HepG2 (cell line): ENCODE data around the gene BICRAL. TPM values are rescaled to one million over a fixed set of nuclear protein-coding genes. Genes with fewer than 3 reads are reported as not detected.

Source experiments
- ERF ChIP-seq: IDR thresholded peaks from 2 replicates; pipeline ENCODE4 v1.6.1; 2018; ENCODE audit warnings: missing biosample characterization, missing genetic modification reagents
- FOXC1 ChIP-seq: sonication (generic); formaldehyde crosslinking; IDR thresholded peaks from 2 replicates; pipeline ENCODE4 v1.8.0; 2022; ENCODE audit warnings: mild to moderate bottlenecking, missing genetic modification reagents, borderline replicate concordance
- GTF3A ChIP-seq: sonication (generic); formaldehyde crosslinking; conservative IDR thresholded peaks from 2 replicates; pipeline ENCODE4 v1.4.0; 2020; ENCODE audit warnings: mild to moderate bottlenecking, missing genetic modification reagents
- HCFC1 ChIP-seq: fragments of 150-350 bp; IDR thresholded peaks from 2 replicates; pipeline ENCODE4 v1.6.1; 2014; ENCODE audit warnings: low read depth, low read length
- MYNN ChIP-seq: sonication (generic); formaldehyde crosslinking; IDR thresholded peaks from 2 replicates; pipeline ENCODE4 v1.4.0; 2020; ENCODE audit warnings: mild to moderate bottlenecking, low read depth, missing genetic modification reagents
- RBM39 ChIP-seq: fragments of 200-400 bp; formaldehyde crosslinking; IDR thresholded peaks from one replicate; pipeline ENCODE4 v1.6.1; 2018; ENCODE audit warnings: antibody characterized with exemption, mild to moderate bottlenecking, low read depth, low read length; ENCODE audit not compliant: poor library complexity, severe bottlenecking
- RFX1 ChIP-seq: fragments of 450-650 bp; IDR thresholded peaks from 2 replicates; pipeline ENCODE4 v1.6.1; 2017
- TBP ChIP-seq: sonication (generic); formaldehyde crosslinking; IDR thresholded peaks from 2 replicates; pipeline ENCODE4 v1.5.0; 2020; ENCODE audit warnings: missing genetic modification reagents
- ZNF766 ChIP-seq: sonication (generic); formaldehyde crosslinking; IDR thresholded peaks from 2 replicates; pipeline ENCODE4 v1.5.0; 2020; ENCODE audit warnings: missing genetic modification reagents, borderline replicate concordance
- polyA plus RNA-seq, 8 experiments: library from polyadenylated mRNA; depleted of rRNA in 3 of 8; stranded (reverse) in 7 of 8; unstranded in 1 of 8; fragments of >200 nt; fragmentation: Illumina TruSeq in 4 of 8; extraction: Trizol in 4 of 8; gene quantifications; 2 replicates each; pipeline versions ENCODE4 v1.2.1 to v1.2.3, GENCODE V29; 2011 to 2016; ENCODE audit warnings: low read depth in 4 of 8, missing spikeins in 1 of 8, mixed read lengths in 1 of 8; ENCODE audit not compliant: insufficient read depth in 1 of 8
- total RNA-seq, 5 experiments: library from RNA; depleted of rRNA; stranded (reverse); fragments of >200 nt; fragmentation: Illumina TruSeq; extraction: Trizol; gene quantifications; 2 replicates each; pipeline ENCODE4 v1.2.3, GENCODE V29; 2016; ENCODE audit warnings: low read depth in 1 of 5
- TF ChIP-seq, protein P1 (sequence below): sonication (generic); formaldehyde crosslinking; IDR thresholded peaks from 2 replicates; pipeline ENCODE4 v1.5.0; 2020; ENCODE audit warnings: mild to moderate bottlenecking, missing genetic modification reagents, borderline replicate concordance
- TF ChIP-seq, protein P2 (sequence below): fragments of 450-650 bp; IDR thresholded peaks from 2 replicates; pipeline ENCODE4 v1.6.1; 2017
- TF ChIP-seq, protein P3 (sequence below): IDR thresholded peaks from 2 replicates; pipeline ENCODE4 v1.6.1; 2016; ENCODE audit warnings: low read depth, borderline replicate concordance
- TF ChIP-seq, protein P4 (sequence below): sonication (generic); formaldehyde crosslinking; conservative IDR thresholded peaks from 2 replicates; pipeline ENCODE4 v1.4.0; 2020; ENCODE audit warnings: mild to moderate bottlenecking, missing genetic modification reagents, moderate library complexity
- TF ChIP-seq, protein P5 (sequence below): sonication (generic); formaldehyde crosslinking; IDR thresholded peaks from 2 replicates; pipeline ENCODE4 v1.5.0; 2020; ENCODE audit warnings: missing genetic modification reagents, mild to moderate bottlenecking, borderline replicate concordance

The BICRAL gene
- total and polyA plus RNA-seq, 2 of the 13 experiments (the other 11 are each of a cell fraction or from before 2014, with no cell fraction given): 5.0 to 13.5 TPM

DNA sequence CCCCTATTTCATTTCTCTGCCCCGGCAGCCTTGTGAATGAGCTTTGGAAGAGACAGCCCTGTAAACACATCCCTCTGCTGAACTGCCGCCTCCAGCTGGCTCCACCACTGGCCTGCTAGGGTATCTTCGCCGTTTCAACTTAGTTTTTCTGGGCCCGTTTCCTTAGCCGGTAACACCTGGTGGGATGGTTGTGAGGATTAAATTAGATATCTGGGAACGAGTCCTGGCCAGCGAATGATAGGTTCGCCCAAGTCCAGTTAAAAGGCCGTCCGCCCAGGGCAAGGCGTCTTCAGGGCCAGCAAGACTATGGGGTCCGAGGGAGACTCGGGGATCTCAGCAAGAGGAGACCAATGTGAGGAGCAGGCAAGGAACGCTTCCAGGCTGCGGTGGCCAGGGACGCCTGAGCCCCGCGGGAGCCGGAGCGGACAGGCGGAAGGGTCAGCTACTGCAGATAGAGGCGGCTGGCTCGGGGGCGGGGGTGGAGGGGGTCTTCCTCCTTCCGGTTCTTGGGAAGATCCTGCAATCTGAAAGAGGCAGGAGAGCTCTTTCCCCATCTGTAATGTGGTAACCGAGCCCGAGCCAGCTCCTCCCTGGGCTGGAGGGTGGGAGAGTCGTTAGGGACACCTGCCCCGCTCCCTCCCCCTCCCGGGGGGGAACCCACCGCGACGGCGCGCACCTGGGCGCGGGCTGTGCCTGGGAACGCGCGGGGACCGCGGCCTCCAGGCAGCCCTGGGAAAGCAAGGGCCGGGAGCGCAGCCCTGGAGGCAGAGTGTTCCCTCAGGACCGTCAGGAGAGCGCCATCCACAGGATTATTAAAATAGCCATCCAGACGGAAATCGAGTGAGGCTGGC lies 129.5 kb downstream of the BICRAL start (continued):
- TF ChIP-seq, protein P1, sequence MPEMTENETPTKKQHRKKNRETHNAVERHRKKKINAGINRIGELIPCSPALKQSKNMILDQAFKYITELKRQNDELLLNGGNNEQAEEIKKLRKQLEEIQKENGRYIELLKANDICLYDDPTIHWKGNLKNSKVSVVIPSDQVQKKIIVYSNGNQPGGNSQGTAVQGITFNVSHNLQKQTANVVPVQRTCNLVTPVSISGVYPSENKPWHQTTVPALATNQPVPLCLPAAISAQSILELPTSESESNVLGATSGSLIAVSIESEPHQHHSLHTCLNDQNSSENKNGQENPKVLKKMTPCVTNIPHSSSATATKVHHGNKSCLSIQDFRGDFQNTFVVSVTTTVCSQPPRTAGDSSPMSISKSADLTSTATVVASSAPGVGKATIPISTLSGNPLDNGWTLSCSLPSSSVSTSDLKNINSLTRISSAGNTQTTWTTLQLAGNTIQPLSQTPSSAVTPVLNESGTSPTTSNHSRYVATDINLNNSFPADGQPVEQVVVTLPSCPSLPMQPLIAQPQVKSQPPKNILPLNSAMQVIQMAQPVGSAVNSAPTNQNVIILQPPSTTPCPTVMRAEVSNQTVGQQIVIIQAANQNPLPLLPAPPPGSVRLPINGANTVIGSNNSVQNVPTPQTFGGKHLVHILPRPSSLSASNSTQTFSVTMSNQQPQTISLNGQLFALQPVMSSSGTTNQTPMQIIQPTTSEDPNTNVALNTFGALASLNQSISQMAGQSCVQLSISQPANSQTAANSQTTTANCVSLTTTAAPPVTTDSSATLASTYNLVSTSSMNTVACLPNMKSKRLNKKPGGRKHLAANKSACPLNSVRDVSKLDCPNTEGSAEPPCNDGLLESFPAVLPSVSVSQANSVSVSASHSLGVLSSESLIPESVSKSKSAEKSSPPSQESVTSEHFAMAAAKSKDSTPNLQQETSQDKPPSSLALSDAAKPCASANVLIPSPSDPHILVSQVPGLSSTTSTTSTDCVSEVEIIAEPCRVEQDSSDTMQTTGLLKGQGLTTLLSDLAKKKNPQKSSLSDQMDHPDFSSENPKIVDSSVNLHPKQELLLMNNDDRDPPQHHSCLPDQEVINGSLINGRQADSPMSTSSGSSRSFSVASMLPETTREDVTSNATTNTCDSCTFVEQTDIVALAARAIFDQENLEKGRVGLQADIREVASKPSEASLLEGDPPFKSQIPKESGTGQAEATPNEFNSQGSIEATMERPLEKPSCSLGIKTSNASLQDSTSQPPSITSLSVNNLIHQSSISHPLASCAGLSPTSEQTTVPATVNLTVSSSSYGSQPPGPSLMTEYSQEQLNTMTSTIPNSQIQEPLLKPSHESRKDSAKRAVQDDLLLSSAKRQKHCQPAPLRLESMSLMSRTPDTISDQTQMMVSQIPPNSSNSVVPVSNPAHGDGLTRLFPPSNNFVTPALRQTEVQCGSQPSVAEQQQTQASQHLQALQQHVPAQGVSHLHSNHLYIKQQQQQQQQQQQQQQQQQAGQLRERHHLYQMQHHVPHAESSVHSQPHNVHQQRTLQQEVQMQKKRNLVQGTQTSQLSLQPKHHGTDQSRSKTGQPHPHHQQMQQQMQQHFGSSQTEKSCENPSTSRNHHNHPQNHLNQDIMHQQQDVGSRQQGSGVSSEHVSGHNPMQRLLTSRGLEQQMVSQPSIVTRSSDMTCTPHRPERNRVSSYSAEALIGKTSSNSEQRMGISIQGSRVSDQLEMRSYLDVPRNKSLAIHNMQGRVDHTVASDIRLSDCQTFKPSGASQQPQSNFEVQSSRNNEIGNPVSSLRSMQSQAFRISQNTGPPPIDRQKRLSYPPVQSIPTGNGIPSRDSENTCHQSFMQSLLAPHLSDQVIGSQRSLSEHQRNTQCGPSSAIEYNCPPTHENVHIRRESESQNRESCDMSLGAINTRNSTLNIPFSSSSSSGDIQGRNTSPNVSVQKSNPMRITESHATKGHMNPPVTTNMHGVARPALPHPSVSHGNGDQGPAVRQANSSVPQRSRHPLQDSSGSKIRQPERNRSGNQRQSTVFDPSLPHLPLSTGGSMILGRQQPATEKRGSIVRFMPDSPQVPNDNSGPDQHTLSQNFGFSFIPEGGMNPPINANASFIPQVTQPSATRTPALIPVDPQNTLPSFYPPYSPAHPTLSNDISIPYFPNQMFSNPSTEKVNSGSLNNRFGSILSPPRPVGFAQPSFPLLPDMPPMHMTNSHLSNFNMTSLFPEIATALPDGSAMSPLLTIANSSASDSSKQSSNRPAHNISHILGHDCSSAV: no peak
- TF ChIP-seq, protein P2, sequence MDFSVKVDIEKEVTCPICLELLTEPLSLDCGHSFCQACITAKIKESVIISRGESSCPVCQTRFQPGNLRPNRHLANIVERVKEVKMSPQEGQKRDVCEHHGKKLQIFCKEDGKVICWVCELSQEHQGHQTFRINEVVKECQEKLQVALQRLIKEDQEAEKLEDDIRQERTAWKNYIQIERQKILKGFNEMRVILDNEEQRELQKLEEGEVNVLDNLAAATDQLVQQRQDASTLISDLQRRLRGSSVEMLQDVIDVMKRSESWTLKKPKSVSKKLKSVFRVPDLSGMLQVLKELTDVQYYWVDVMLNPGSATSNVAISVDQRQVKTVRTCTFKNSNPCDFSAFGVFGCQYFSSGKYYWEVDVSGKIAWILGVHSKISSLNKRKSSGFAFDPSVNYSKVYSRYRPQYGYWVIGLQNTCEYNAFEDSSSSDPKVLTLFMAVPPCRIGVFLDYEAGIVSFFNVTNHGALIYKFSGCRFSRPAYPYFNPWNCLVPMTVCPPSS: no peak
- TF ChIP-seq TBP (CRISPR knock-in tag): no peak
- no peak for TF ChIP-seq HCFC1
- TF ChIP-seq, protein P3, sequence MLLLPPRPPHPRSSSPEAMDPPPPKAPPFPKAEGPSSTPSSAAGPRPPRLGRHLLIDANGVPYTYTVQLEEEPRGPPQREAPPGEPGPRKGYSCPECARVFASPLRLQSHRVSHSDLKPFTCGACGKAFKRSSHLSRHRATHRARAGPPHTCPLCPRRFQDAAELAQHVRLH (CRISPR knock-in tag): 0 out of 2 replicates have a peak, but pooled peaks have one; percentile 20
- TF ChIP-seq, protein P4, sequence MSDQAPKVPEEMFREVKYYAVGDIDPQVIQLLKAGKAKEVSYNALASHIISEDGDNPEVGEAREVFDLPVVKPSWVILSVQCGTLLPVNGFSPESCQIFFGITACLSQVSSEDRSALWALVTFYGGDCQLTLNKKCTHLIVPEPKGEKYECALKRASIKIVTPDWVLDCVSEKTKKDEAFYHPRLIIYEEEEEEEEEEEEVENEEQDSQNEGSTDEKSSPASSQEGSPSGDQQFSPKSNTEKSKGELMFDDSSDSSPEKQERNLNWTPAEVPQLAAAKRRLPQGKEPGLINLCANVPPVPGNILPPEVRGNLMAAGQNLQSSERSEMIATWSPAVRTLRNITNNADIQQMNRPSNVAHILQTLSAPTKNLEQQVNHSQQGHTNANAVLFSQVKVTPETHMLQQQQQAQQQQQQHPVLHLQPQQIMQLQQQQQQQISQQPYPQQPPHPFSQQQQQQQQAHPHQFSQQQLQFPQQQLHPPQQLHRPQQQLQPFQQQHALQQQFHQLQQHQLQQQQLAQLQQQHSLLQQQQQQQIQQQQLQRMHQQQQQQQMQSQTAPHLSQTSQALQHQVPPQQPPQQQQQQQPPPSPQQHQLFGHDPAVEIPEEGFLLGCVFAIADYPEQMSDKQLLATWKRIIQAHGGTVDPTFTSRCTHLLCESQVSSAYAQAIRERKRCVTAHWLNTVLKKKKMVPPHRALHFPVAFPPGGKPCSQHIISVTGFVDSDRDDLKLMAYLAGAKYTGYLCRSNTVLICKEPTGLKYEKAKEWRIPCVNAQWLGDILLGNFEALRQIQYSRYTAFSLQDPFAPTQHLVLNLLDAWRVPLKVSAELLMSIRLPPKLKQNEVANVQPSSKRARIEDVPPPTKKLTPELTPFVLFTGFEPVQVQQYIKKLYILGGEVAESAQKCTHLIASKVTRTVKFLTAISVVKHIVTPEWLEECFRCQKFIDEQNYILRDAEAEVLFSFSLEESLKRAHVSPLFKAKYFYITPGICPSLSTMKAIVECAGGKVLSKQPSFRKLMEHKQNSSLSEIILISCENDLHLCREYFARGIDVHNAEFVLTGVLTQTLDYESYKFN (CRISPR knock-in tag): no peak
- TF ChIP-seq MYNN: no peak
- no peak for TF ChIP-seq RBM39
- 0 out of 2 replicates have a peak, but pooled peaks have one; percentile 9 for TF ChIP-seq ERF
- TF ChIP-seq FOXC1 (CRISPR knock-in tag): peak; percentile 58
- TF ChIP-seq GTF3A (CRISPR knock-in tag): no peak
- no peak for TF ChIP-seq RFX1
- no peak for TF ChIP-seq ZNF766 (CRISPR knock-in tag)
- TF ChIP-seq, protein P5, sequence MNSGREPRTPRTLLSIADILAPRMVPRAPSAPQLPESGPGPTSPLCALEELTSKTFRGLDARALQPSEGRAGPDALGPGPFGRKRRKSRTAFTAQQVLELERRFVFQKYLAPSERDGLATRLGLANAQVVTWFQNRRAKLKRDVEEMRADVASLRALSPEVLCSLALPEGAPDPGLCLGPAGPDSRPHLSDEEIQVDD (CRISPR knock-in tag): 0 out of 2 replicates have a peak, but pooled peaks have one; percentile 59
